K562 (cell line): ENCODE data around the gene CNP. TPM values are rescaled to one million over a fixed set of nuclear protein-coding genes. Genes with fewer than 3 reads are reported as not detected.

Experiments used
- ATAC-seq: fragments of 200-7000 bp; cut with Tn5 transposase; 3 replicates; pipeline ENCODE4 v1.9.1; 2020; ENCODE audit warnings: moderate library complexity
- BruUV-seq: library from RNA; stranded (reverse); fragments of 400-500 nt; replicated peaks from 2 replicates; lab custom pipeline; 2021; lab: Mats Ljungman, UMichigan
- CTCF ChIA-PET: fragments of 300-600 bp; formaldehyde crosslinking; extraction: SDS; loops from one replicate; lab custom pipeline; 2021; ENCODE audit warnings: low intra/inter-chr PET ratio; lab: Yijun Ruan, JAX
- POLR2A ChIA-PET: fragments of 300-600, 350-650 bp; sonication (Branson Sonifier 250); formaldehyde crosslinking; extraction: SDS; loops from one replicate; lab custom pipeline; 2021; ENCODE audit warnings: antibody characterized with exemption, inconsistent platforms; lab: Yijun Ruan, JAX
- DNase-seq, 4 experiments: peaks; one replicate each; pipeline versions ENCODE4 v3.0.0 to v3.0.0-alpha.2; 2011 to 2018; ENCODE audit warnings: low spot score in 3 of 4, mixed read lengths in 3 of 4; ENCODE audit errors: extremely low read depth in 1 of 4
- FAIRE-seq: peaks from 2 replicates; lab custom pipeline; 2011; peaks lifted over from hg19 to GRCh38; lab: Jason Lieb, UNC
- H2AFZ ChIP-seq: 2 replicates; pipeline ENCODE4 v1.6.0; 2011; ENCODE audit warnings: low read depth, low read length, control low read depth, inconsistent platforms
- H3K27ac ChIP-seq: fragments of 200-600 bp; 3 replicates; pipeline ENCODE4 v1.8.0; 2011; ENCODE audit warnings: low read depth, mild to moderate bottlenecking, control low read depth, inconsistent platforms, low read length, moderate library complexity, mixed read lengths; ENCODE audit errors: extremely low read depth
- H3K27me3 ChIP-seq, 2 experiments: fragments of 300-600 bp in 1 of 2; 2 replicates in 1 of 2; 3 replicates in 1 of 2; pipeline versions ENCODE4 v1.6.0 to v1.8.0; 2011; ENCODE audit warnings: inconsistent platforms in 2 of 2, low read length in 2 of 2, mild to moderate bottlenecking in 1 of 2, mixed read lengths in 1 of 2, moderate library complexity in 1 of 2; ENCODE audit not compliant: control insufficient read depth in 2 of 2, insufficient read depth in 2 of 2
- H3K36me3 ChIP-seq: fragments of 300-600 bp; 3 replicates; pipeline ENCODE4 v1.8.0; 2011; ENCODE audit warnings: mild to moderate bottlenecking, low read length, inconsistent platforms; ENCODE audit not compliant: control insufficient read depth, insufficient read depth
- H3K4me1 ChIP-seq, 2 experiments: fragments of 200-600 bp in 1 of 2; replicated peaks in 1 of 2; 2 replicates in 1 of 2; 3 replicates in 1 of 2; pipeline versions ENCODE4 v1.5.1 to v1.8.0; 2011; ENCODE audit warnings: inconsistent platforms in 2 of 2, low read length in 2 of 2, mild to moderate bottlenecking in 1 of 2, mixed read lengths in 1 of 2, moderate library complexity in 1 of 2; ENCODE audit not compliant: control insufficient read depth in 2 of 2, insufficient read depth in 2 of 2
- H3K4me2 ChIP-seq: 2 replicates; pipeline ENCODE4 v1.6.1; 2011; ENCODE audit warnings: low read length, control low read depth, inconsistent platforms, mixed read lengths; ENCODE audit not compliant: insufficient read depth
- H3K4me3 ChIP-seq: fragments of 200-600 bp; sonication (generic), shearing (Covaris generic); 2 replicates; pipeline ENCODE4 v1.5.1; 2016; ENCODE audit warnings: control low read depth, inconsistent platforms
- H3K79me2 ChIP-seq: fragments of 200-600 bp; 3 replicates; pipeline ENCODE4 v1.8.0; 2011; ENCODE audit warnings: low read length, inconsistent platforms; ENCODE audit not compliant: control insufficient read depth, insufficient read depth
- H3K9ac ChIP-seq, 2 experiments: 2 replicates each; pipeline versions ENCODE4 v1.6.0 to v1.6.1; 2011; ENCODE audit warnings: low read depth in 2 of 2, low read length in 2 of 2, control low read depth in 1 of 2, inconsistent platforms in 1 of 2, mild to moderate bottlenecking in 1 of 2, mixed read lengths in 1 of 2; ENCODE audit not compliant: insufficient read depth in 1 of 2
- H3K9me1 ChIP-seq: one replicate; pipeline ENCODE4 v1.6.0; 2011; ENCODE audit warnings: inconsistent platforms, mild to moderate bottlenecking, low read length, moderate library complexity; ENCODE audit not compliant: control insufficient read depth, insufficient read depth
- H3K9me3 ChIP-seq: replicated peaks from 2 replicates; pipeline ENCODE4 v1.5.1; 2011; ENCODE audit warnings: low read depth, low read length, inconsistent platforms; ENCODE audit not compliant: control insufficient read depth, insufficient read depth
- H4K20me1 ChIP-seq: replicated peaks from 2 replicates; pipeline ENCODE4 v1.6.1; 2011; ENCODE audit warnings: low read length, inconsistent platforms, mixed read lengths; ENCODE audit not compliant: control insufficient read depth, insufficient read depth
- BDP1 ChIP-seq: IDR thresholded peaks from 3 replicates; pipeline ENCODE4 v1.6.1; 2011; ENCODE audit not compliant: insufficient read length, insufficient read depth
- E2F8 ChIP-seq: fragments of 450-650 bp; IDR thresholded peaks from 2 replicates; pipeline ENCODE4 v1.7.1; 2018; ENCODE audit warnings: mild to moderate bottlenecking, low read depth; ENCODE audit not compliant: partially characterized antibody
- PHF8 ChIP-seq: fragments of 200-600 bp; sonication (generic); IDR thresholded peaks from 2 replicates; pipeline ENCODE4 v1.6.1; 2012; ENCODE audit warnings: mixed run types, mild to moderate bottlenecking, inconsistent platforms, low read length, moderate library complexity, borderline replicate concordance
- RHOXF2B ChIP-seq: fragments of 250-450 bp; sonication (Bioruptor Pico); conservative IDR thresholded peaks from 2 replicates; pipeline ENCODE4 v1.5.1; 2021
- ZNF121 ChIP-seq: sonication (generic); formaldehyde crosslinking; conservative IDR thresholded peaks from 2 replicates; pipeline ENCODE4 v1.8.0; 2022; ENCODE audit warnings: missing genetic modification reagents
- ZNF263 ChIP-seq: sonication (generic); formaldehyde crosslinking; IDR thresholded peaks from 2 replicates; pipeline ENCODE4 v1.8.0; 2022; ENCODE audit warnings: mild to moderate bottlenecking, missing genetic modification reagents, borderline replicate concordance
- WGBS: fragments of 100-300 bp; shearing (Covaris generic); methylation state at CpG from one replicate; pipeline ENCODE4 v1.1.6; 2016; ENCODE audit warnings: low coverage, mixed read lengths; ENCODE audit not compliant: insufficient coverage; ENCODE audit errors: missing lambda C conversion rate; 5-methylcytosine and 5-hydroxymethylcytosine counted together
- in situ Hi-C: fragments of 300-500 bp; cut with MboI; formaldehyde crosslinking; loops from 4 replicates; pipeline ENCODE4 v1.15.0; 2018; ENCODE audit warnings: inconsistent platforms, mixed read lengths
- intact Hi-C: fragments of 100-400 bp; cut with micrococcal nuclease; formaldehyde crosslinking; loops from 2 replicates; pipeline ENCODE4 v1.14.2; 2022
- polyA plus RNA-seq, 8 experiments: library from polyadenylated mRNA; depleted of rRNA in 4 of 8; stranded (reverse) in 5 of 8; unstranded in 3 of 8; fragments of >200 nt; fragmentation: Nextera tagmentation in 2 of 8; fragmentation: Illumina TruSeq in 1 of 8; extraction: Ambion mirVana in 2 of 8; extraction: Trizol in 1 of 8; gene quantifications; 2 replicates each; pipeline versions ENCODE4 v1.2.1 to v1.2.3, GENCODE V29; 2011 to 2014; ENCODE audit warnings: inconsistent platforms in 1 of 8, missing spikeins in 1 of 8
- total RNA-seq, 7 experiments: library from RNA; depleted of rRNA in 6 of 7; stranded (reverse); fragments of >200 nt in 6 of 7; fragmentation: Illumina TruSeq in 2 of 7; extraction: Trizol in 2 of 7; gene quantifications; 2 replicates each; pipeline versions ENCODE4 v1.2.1 to v1.2.3, GENCODE V29; 2011 to 2021; ENCODE audit warnings: low replicate concordance in 1 of 7

Gene CNP
- total and polyA plus RNA-seq, 9 of the 15 experiments (the other 6 are each of a cell fraction or from before 2014, with no cell fraction given) = 1.7 to 52.0 (median 29.1) TPM

GRCh38 chr17:42025191-42025579 lies 58.6 kb downstream of the CNP start (continued):
- TF ChIP-seq E2F8 (peak; percentile 4), PHF8 (no peak), ZNF263 (CRISPR knock-in tag) (peak; percentile 17; the same call in 1 of the 2 replicates), BDP1 (no peak), RHOXF2B (CRISPR knock-in tag) (no peak)

GRCh38 chr17:42025936-42026335 lies 59.3 kb downstream of the CNP start:
- in situ Hi-C loops = loop anchor here (5.0 kb wide), 1 partner anchor 86 kb away; the partner anchor contains the start of gene DHX58
- intact Hi-C loops = loop anchor here (2.0 to 5.0 kb wide), 2 partner anchors 59 to 91 kb away; partner anchors contain the start of gene CNP
- H3K27me3 ChIP-seq = no peaks in the 10 kb centered on the region
- H3K4me3 ChIP-seq = no peak overlapping the region
- no peak for TF ChIP-seq ZNF121
- WGBS = 92% methylated on average over 3 of the region's 3 CpGs
- H4K20me1 ChIP-seq = no peaks in the 10 kb centered on the region
- H3K4me1 ChIP-seq = peaks cover 39 to 48% of the 10 kb centered on the region in 2 experiments
- FAIRE-seq = no peak
- CTCF ChIA-PET = interaction anchor here (0.6 to 2.3 kb wide), 3 partner anchors 21 to 90 kb away, joined by 3 to 23 read pairs (median 3); no protein-coding TSS in a partner anchor
- H3K79me2 ChIP-seq = peaks cover 5% of the 10 kb centered on the region
- no peak overlapping the region for H3K27ac ChIP-seq
- no peak overlapping the region for H2AFZ ChIP-seq
- peaks cover 34% of the 10 kb centered on the region for H3K36me3 ChIP-seq
- no TSS peak for BruUV-seq
- ATAC-seq = no peak
- POLR2A ChIA-PET = interaction anchor here (0.7 to 4.1 kb wide), 12 partner anchors 9 to 347 kb away, joined by 3 to 29 read pairs (median 4); partner anchors contain the start of gene DNAJC7
- H3K9ac ChIP-seq = peak overlapping the region in 1 of 2 experiments; percentile 54; a peak in 1 of 4 replicates
- no peak for DNase-seq
- no peaks in the 10 kb centered on the region for H3K9me1 ChIP-seq
- no peak overlapping the region for H3K4me2 ChIP-seq
- no peaks in the 10 kb centered on the region for H3K9me3 ChIP-seq
